ENCODE data around the gene RNF44. TPM values are rescaled to one million over a fixed set of nuclear protein-coding genes. Genes with fewer than 3 reads are reported as not detected.

Gene RNF44
- total RNA-seq, 1 experiment from 2014 or later = 58.4 TPM

DNA sequence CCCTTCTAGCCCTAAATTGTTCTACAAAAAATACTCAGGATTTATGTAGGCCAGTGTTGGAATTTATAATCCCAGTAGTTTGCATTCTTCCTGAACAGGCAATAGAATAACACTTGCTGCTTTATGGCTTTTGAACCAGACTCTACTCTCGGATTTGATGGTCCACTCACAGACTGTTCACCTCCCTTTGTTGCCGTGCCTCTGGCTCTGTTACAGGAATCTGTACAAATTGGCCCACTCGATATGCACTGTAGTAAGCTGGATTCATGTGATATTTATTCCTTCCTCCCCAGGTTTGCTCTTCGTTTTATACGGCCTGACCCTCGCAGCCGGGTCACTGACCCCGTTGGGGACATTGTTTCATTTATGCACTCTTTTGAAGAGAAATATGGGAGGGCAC is 45.3 kb downstream of the RNF44 start (continued):
- TF ChIP-seq EZH2phosphoT487 (IDR thresholded peaks at IDR 0.05; ENCODE audit: borderline replicate concordance) = no peak

DNA sequence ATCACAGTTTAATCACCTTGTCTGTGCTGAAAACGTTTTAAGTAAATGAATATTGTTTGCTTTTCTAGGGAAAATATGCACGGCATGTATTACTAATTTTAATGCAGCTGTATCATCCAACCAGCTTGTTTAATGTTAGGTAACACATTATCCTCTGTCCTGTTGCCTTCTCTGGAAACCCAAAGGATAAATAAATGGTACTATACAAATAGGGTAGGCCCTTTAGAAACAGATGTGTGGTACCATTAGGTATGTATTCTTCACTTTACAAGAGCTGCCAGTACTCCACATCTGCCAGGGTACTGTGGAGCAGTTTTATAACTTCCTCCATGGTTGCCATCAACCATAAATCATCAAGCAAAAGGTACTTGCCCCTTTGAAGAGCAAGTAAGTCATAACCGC is 46.1 kb downstream of the RNF44 start:
- RAD21 ChIA-PET (ENCODE audit: low non-redundant PET in 1 of 2, low total read pairs in 2 of 2, uncharacterized antibody in 2 of 2, unreplicated experiment in 2 of 2) = no interaction called here

More for the DNA sequence above, 46.1 kb downstream of the RNF44 start:
- ChIA-PET POLR2A (no interaction called here), CTCF (no interaction called here)
- H3K79me2 ChIP-seq (ENCODE audit: insufficient read depth, low read length) = peaks cover 40% of the 10 kb centered on the region
- TF ChIP-seq, protein P1, sequence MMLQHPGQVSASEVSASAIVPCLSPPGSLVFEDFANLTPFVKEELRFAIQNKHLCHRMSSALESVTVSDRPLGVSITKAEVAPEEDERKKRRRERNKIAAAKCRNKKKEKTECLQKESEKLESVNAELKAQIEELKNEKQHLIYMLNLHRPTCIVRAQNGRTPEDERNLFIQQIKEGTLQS (IDR thresholded peaks at IDR 0.05) = no peak
- TF ChIP-seq, protein P2, sequence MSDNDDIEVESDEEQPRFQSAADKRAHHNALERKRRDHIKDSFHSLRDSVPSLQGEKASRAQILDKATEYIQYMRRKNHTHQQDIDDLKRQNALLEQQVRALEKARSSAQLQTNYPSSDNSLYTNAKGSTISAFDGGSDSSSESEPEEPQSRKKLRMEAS (IDR thresholded peaks at IDR 0.05) = no peak
- TF ChIP-seq RAD21 (IDR thresholded peaks at IDR 0.05; ENCODE audit: low read depth) (no peak), SIN3A (IDR thresholded peaks at IDR 0.05; ENCODE audit: low read depth) (no peak), EZH2 (IDR thresholded peaks at IDR 0.05) (no peak), ZNF274 (IDR thresholded peaks at IDR 0.05; ENCODE audit: low read depth, low read length) (no peak), EGR1 (IDR thresholded peaks at IDR 0.05; ENCODE audit: low read depth) (no peak), SP1 (IDR thresholded peaks at IDR 0.05; ENCODE audit: low read depth) (no peak), ZFX (IDR thresholded peaks at IDR 0.05) (no peak), JUND (IDR thresholded peaks at IDR 0.05) (no peak)
- TF ChIP-seq, protein P3, sequence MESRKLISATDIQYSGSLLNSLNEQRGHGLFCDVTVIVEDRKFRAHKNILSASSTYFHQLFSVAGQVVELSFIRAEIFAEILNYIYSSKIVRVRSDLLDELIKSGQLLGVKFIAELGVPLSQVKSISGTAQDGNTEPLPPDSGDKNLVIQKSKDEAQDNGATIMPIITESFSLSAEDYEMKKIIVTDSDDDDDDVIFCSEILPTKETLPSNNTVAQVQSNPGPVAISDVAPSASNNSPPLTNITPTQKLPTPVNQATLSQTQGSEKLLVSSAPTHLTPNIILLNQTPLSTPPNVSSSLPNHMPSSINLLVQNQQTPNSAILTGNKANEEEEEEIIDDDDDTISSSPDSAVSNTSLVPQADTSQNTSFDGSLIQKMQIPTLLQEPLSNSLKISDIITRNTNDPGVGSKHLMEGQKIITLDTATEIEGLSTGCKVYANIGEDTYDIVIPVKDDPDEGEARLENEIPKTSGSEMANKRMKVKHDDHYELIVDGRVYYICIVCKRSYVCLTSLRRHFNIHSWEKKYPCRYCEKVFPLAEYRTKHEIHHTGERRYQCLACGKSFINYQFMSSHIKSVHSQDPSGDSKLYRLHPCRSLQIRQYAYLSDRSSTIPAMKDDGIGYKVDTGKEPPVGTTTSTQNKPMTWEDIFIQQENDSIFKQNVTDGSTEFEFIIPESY (IDR thresholded peaks at IDR 0.05; ENCODE audit: extremely low read depth, insufficient replicate concordance, low read length) = no peak
- H3K36me3 ChIP-seq (ENCODE audit: control insufficient read depth in 1 of 2, insufficient read depth in 2 of 2, low read length in 2 of 2) = peaks cover 31 to 55% of the 10 kb centered on the region in 2 experiments
- H3K4me2 ChIP-seq (ENCODE audit: low read length) = no peak overlapping the region
- no peaks in the 10 kb centered on the region for H4K20me1 ChIP-seq (ENCODE audit: insufficient read depth)
- no peaks in the 10 kb centered on the region for H3K27me3 ChIP-seq (ENCODE audit: insufficient read depth, low read length)
- H2AFZ ChIP-seq (ENCODE audit: low read depth, low read length, poor library complexity, severe bottlenecking) = no peak overlapping the region
- intact Hi-C loops (cut with micrococcal nuclease) = no loop called here
- H3K4me3 ChIP-seq (replicated peaks in 1 of 2; ENCODE audit: low read depth in 1 of 2, low read length in 2 of 2) = no peak overlapping the region
- DNase-seq (ENCODE audit: low read depth, low spot score) = no peak
- H3K9me3 ChIP-seq (ENCODE audit: control insufficient read depth in 1 of 2, insufficient read depth in 1 of 2, low read depth in 1 of 2, low read length in 2 of 2) = no peaks in the 10 kb centered on the region
- H3K9ac ChIP-seq (ENCODE audit: low read length) = no peak overlapping the region
- no TSS peak for BruUV-seq (replicated peaks)
- no peak overlapping the region for H3K27ac ChIP-seq (ENCODE audit: low read depth, low read length)
- no peaks in the 10 kb centered on the region for H3K4me1 ChIP-seq (ENCODE audit: control insufficient read depth in 1 of 2, insufficient read depth in 2 of 2, low read length in 2 of 2)
- no peaks in the 10 kb centered on the region for H3K9me2 ChIP-seq (ENCODE audit: insufficient read depth)
- no peak for ATAC-seq
